ENCODE measurements around the gene GGA1.

Gene GGA1

DNA sequence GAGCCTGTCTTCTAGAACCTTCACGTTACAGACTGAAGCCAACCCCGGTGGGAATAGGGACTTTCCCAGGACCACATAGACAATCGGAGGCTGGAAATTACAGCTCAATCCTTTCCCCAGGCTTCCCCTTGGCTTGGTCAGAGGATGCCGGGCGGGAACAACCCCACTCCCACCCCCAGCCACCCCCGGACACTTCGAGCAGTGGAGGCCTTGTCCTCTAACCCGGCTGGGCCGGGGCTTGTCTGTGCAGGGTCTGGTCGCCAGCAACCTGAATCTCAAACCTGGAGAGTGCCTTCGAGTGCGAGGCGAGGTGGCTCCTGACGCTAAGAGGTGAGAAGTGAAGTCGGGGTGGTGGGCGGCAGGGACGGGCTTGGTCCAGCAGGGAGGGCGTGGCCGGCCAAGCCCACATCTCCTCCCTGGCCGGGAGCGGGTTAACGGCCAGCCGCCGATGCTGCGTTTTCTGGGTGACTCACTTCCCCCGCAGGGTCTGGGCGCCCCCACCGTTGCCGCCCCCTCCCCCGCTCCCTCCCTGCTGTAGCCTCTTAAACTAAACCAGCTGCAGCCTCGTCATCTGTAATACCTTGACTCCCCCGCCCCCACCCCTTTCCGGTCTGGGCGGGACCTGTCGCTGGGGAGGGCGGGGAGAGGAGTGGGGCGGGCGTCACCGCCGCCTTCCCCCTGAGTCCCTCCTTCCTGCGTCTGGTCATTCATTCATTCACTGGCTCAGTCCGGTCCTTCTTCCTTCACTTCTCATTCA, 68.3 kb downstream of the GGA1 start:
- TF ChIP-seq ZBTB7A (IDR thresholded peaks at IDR 0.05; ENCODE audit: low read depth) (peak; percentile 97), EP300 (IDR thresholded peaks at IDR 0.05; ENCODE audit: borderline replicate concordance) (peak; percentile 58; the same call in 1 of the 2 replicates), TCF12 (IDR thresholded peaks at IDR 0.05; ENCODE audit: low read depth) (peak; percentile 80), CEBPB (IDR thresholded peaks at IDR 0.05) (no peak), EGR1 (IDR thresholded peaks at IDR 0.05) (no peak), MAX (IDR thresholded peaks at IDR 0.05) (peak; percentile 85), TAF1 (IDR thresholded peaks at IDR 0.05; ENCODE audit: low read depth) (no peak)

- no peak for TF ChIP-seq REST (IDR thresholded peaks at IDR 0.05; ENCODE audit: low read depth)
- TF ChIP-seq RAD21 (IDR thresholded peaks at IDR 0.05; ENCODE audit: low read depth) = no peak
- TF ChIP-seq TEAD4 (IDR thresholded peaks at IDR 0.05) = no peak
- no peak for TF ChIP-seq ZBTB7A (IDR thresholded peaks at IDR 0.05; ENCODE audit: low read depth)
- no peak for TF ChIP-seq CREB1 (IDR thresholded peaks at IDR 0.05; ENCODE audit: low read depth)
- TF ChIP-seq FOXM1 (IDR thresholded peaks at IDR 0.05; ENCODE audit: borderline replicate concordance, low read depth) = no peak
- no peak for TF ChIP-seq EGR1 (IDR thresholded peaks at IDR 0.05)
- no peak for TF ChIP-seq TAF1 (IDR thresholded peaks at IDR 0.05; ENCODE audit: low read depth)
- no peak for TF ChIP-seq TCF12 (IDR thresholded peaks at IDR 0.05; ENCODE audit: low read depth)
- TF ChIP-seq, protein P1, sequence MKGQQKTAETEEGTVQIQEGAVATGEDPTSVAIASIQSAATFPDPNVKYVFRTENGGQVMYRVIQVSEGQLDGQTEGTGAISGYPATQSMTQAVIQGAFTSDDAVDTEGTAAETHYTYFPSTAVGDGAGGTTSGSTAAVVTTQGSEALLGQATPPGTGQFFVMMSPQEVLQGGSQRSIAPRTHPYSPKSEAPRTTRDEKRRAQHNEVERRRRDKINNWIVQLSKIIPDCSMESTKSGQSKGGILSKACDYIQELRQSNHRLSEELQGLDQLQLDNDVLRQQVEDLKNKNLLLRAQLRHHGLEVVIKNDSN (IDR thresholded peaks at IDR 0.05) = no peak
- TF ChIP-seq NFIC (IDR thresholded peaks at IDR 0.05) = no peak
- TF ChIP-seq EP300 (IDR thresholded peaks at IDR 0.05; ENCODE audit: borderline replicate concordance) = no peak
- no peak for TF ChIP-seq MAX (IDR thresholded peaks at IDR 0.05)
- TF ChIP-seq YY1 (IDR thresholded peaks at IDR 0.05; ENCODE audit: low read depth) = no peak
- no peak for TF ChIP-seq CEBPB (IDR thresholded peaks at IDR 0.05)
Measured at GRCh38 chr22:37677493-37677974, 68.9 kb downstream of the GGA1 start.

DNA sequence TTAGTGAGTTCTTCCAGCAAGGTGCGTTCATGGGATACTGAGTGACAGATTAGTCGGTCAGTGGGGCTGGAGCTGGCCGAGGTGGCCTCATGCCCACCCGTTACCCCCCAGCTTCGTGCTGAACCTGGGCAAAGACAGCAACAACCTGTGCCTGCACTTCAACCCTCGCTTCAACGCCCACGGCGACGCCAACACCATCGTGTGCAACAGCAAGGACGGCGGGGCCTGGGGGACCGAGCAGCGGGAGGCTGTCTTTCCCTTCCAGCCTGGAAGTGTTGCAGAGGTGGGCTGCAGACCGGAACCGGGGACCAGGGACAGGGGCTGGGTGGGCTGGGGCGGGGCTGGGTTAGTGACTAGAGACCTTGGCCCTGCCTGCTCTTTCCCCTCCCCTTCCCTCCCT, 69.7 kb downstream of the GGA1 start:
- TF ChIP-seq RAD21 (IDR thresholded peaks at IDR 0.05; ENCODE audit: low read depth) (no peak), CREB1 (IDR thresholded peaks at IDR 0.05; ENCODE audit: low read depth) (no peak), TAF1 (IDR thresholded peaks at IDR 0.05; ENCODE audit: low read depth) (no peak), MAX (IDR thresholded peaks at IDR 0.05) (no peak), ZBTB7A (IDR thresholded peaks at IDR 0.05; ENCODE audit: low read depth) (no peak), NFIC (IDR thresholded peaks at IDR 0.05) (no peak), REST (IDR thresholded peaks at IDR 0.05; ENCODE audit: low read depth) (no peak), EP300 (IDR thresholded peaks at IDR 0.05; ENCODE audit: borderline replicate concordance) (no peak), FOXM1 (IDR thresholded peaks at IDR 0.05; ENCODE audit: borderline replicate concordance, low read depth) (no peak), TEAD4 (IDR thresholded peaks at IDR 0.05) (no peak), YY1 (IDR thresholded peaks at IDR 0.05; ENCODE audit: low read depth) (no peak), CEBPB (IDR thresholded peaks at IDR 0.05) (no peak), TCF12 (IDR thresholded peaks at IDR 0.05; ENCODE audit: low read depth) (no peak), EGR1 (IDR thresholded peaks at IDR 0.05) (no peak)
- TF ChIP-seq, protein P1 (IDR thresholded peaks at IDR 0.05) = no peak

DNA sequence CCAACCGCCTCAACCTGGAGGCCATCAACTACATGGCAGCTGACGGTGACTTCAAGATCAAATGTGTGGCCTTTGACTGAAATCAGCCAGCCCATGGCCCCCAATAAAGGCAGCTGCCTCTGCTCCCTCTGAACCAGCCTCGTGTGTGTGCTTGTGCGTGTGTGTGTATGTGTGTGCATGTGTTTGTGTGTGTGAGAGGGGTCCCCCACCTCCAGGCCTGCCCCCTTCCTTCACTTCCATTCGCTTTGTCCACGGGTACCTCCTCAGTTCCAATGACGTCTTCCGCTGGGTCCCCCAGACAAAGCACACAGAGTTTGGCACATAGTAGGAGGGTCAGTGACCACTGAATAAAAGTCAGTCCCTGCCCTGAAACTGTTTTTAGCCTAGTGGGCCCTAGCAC, 71.0 kb downstream of the GGA1 start:
- no peak for TF ChIP-seq TAF1 (IDR thresholded peaks at IDR 0.05; ENCODE audit: low read depth)
- TF ChIP-seq TCF12 (IDR thresholded peaks at IDR 0.05; ENCODE audit: low read depth) = no peak
- no peak for TF ChIP-seq ZBTB7A (IDR thresholded peaks at IDR 0.05; ENCODE audit: low read depth)
- TF ChIP-seq MAX (IDR thresholded peaks at IDR 0.05) = no peak
- no peak for TF ChIP-seq REST (IDR thresholded peaks at IDR 0.05; ENCODE audit: low read depth)
- no peak for TF ChIP-seq EP300 (IDR thresholded peaks at IDR 0.05; ENCODE audit: borderline replicate concordance)
- TF ChIP-seq NFIC (IDR thresholded peaks at IDR 0.05) = no peak
- TF ChIP-seq YY1 (IDR thresholded peaks at IDR 0.05; ENCODE audit: low read depth) = no peak
- no peak for TF ChIP-seq EGR1 (IDR thresholded peaks at IDR 0.05)
- TF ChIP-seq FOXM1 (IDR thresholded peaks at IDR 0.05; ENCODE audit: borderline replicate concordance, low read depth) = no peak
